ENCODE results near the gene CAPN8.
A peak's percentile ranks its signal among the peaks of the same experiment; 100 is the strongest.

The CAPN8 gene

DNA sequence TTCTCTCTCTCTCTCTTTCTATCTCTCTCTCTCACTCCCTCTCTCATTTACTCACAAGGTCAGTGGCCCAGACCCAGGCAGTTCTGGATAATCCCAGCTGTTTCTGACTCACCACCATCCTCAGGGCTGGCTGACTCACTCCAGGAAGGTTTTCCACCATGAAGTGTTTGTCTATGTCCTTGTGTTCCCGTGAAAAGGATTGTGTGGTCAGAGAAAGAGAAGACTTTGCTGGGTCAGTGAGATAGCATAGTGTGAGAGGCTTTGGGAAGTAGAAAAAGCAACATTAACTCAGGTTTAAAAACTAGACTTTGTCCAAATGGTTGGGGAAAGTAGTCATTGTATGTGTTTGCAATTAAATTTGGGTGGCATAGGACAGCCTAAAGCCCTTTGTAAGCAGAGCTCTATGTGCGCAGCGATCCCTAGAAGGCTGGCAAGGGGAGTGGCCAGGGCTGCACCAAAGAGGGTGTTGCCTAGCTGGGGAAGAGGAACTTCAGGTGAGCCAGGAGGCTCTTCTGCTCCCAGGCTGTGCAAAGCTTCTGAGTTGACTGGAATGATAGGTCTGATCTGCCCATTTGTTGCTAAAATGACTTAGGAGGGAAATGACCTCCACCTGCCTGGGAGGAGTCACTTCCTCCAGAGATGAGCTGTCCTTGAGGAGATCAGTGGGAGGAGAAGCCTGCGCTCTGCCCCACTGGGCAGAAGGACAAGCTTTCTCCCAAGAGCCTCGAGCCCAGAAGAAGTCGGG lies 41.9 kb upstream of the CAPN8 start:
- TF ChIP-seq GATA2 (IDR thresholded peaks at IDR 0.05; ENCODE audit: low read depth, low read length): no peak
- no peak for TF ChIP-seq GATA3 (IDR thresholded peaks at IDR 0.05; ENCODE audit: low read depth, low read length)

DNA sequence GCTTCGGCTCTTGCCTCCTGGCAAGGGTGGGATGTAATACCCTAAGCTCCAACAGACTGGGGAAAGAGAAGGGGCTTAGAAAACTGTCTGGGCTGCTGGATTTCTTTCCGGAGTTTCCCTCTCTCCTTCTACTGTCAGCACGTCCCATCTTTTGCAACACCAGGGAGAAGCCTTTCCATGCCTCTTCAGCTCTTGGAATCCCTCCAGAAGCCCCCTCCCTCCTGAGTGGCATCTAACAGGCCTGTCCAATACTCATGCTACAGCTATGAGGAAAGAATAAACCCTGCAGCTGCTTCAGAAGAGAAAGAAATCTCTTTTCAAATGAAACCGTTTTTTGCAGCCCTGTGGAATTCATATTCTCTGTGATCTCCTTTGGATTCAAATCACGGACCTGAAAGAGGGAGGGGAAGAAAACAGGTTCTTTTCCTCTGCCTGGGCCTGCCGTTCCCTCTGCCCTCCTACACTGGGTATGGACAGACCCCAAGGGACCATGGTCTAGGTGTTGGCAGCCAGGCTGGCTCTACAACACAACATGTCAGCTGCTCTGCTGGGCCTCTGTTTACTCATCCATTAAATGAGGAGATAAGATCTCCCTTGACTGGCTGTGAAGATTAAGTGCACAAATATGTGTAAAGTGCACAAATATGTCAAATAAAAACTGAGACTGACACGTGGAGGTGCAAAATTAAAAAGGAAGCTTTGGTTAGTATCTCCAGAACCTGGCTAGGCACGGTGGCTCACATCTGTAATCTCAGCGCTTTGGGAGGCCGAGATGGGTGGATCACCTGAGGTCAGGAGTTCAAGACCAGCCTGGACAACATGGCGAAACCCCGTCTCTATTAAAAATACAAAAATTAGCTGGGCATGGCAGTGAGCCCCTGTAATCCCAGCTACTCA lies 40.8 kb upstream of the CAPN8 start:
- TF ChIP-seq GATA3 (IDR thresholded peaks at IDR 0.05; ENCODE audit: low read depth, low read length) (no peak; the same call in 1 of the 2 replicates), GATA2 (IDR thresholded peaks at IDR 0.05; ENCODE audit: low read depth, low read length) (peak; percentile 73)

DNA sequence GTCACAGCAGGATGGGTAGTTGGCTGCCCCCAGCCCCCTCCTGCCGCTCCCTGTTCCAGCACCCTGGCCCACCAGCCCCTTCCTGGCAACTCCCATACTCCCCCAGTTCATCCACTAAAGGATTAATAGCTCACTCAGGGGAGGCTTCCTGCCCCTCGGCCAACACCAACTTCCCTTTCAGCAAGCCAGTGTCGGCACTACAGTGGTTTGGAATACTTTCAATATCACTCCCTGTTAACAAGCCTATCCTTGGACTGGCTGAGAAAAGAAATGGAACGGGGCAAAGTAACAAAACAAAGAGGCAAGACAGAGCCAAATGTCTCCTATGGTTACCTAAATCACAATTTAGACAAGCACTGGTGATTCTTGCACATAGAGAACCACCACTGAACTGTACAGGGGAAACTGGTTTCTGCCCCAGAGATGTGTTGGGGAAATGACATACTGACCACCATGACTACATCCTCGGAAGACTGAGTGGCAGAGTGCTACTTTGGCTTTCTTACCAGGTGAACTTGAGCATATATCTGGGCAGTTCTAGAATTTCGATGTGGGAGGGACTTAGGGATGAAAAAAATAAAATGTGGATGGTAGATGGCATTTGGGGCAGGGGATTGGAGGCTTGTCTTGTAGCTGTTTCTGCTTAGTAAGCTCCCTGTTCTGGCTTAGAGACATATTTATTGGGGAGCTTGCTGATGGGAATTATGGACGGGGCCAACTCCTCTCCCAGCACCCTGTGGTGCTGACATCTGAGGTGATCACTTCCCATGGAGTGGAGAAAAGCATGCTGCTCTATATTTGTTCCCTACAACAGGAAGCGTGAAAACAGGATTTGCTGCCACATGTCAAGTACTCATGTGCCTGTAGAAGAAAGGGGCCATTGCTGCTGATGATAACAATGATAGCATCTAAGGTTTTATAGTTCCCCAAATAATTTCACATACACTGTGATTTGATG lies 39.7 kb upstream of the CAPN8 start:
- 0 out of 2 replicates have a peak, but pooled peaks have one; percentile 14 for TF ChIP-seq GATA2 (IDR thresholded peaks at IDR 0.05; ENCODE audit: low read depth, low read length)
- no peak for TF ChIP-seq GATA3 (IDR thresholded peaks at IDR 0.05; ENCODE audit: low read depth, low read length)

DNA sequence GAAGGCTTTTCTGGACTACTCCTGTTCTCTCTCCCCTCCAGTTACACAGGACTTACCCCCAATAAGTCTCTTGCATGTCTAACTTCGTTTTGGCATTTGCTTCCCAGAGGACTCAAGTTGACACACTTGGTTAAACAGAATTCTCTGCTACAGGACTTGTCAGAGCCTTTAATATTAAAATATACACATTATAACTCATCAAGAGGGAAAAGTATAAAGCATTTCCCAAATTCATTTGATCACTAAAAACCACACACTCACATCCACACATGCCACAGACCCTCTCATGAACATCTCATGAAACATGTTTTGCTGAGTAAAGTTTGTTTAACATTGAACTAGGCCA lies 38.1 kb upstream of the CAPN8 start:
- TF ChIP-seq GATA3 (IDR thresholded peaks at IDR 0.05; ENCODE audit: low read depth, low read length): no peak
- TF ChIP-seq GATA2 (IDR thresholded peaks at IDR 0.05; ENCODE audit: low read depth, low read length): no peak

DNA sequence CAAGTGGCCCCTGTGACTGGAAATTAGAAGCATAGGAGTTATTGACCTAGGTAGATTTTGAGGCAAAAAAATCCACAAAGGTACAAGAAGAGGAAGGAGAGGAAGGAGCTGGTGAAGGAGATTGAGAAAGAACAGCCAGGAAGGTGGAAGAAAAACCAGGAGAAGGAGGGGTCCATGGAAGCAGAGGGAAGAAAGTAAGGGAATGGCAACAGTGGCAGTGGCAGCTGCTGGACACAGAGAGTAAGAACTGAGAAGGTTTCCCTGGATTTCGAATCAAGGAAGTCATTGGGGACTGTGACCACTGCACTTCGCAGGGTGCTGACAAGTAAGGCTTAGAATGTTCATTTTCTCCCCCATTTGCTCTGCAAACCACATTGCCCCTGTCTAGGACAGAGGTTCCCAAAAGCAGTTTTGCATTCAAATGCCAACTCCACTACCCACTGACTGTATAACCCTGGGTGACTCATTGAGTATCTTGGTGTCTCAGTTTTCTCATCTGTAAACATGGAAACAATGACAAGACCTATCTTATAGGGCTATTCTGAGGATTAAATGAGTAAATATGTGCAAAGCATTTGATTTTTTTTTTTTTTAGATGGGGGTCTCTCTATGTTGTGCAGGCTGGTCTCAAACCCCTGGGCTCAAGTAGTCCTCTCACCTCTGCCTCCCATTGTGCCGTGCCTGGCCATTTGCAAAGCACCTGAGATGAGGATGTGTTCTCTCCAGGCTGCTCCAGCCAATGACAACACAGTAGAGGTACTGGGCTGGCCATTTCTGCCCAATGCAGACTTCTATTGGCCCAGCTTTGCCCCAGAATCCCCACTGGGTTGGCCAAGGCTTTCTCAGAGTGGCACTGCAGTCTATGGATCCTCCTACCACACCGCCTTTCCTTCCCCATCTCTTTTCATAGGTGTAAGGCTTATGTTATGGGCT lies 37.5 kb upstream of the CAPN8 start:
- TF ChIP-seq GATA3 (IDR thresholded peaks at IDR 0.05; ENCODE audit: low read depth, low read length) (no peak), GATA2 (IDR thresholded peaks at IDR 0.05; ENCODE audit: low read depth, low read length) (no peak)

- TF ChIP-seq GATA3 (IDR thresholded peaks at IDR 0.05; ENCODE audit: low read depth, low read length): no peak
- no peak for TF ChIP-seq GATA2 (IDR thresholded peaks at IDR 0.05; ENCODE audit: low read depth, low read length)
Measured at GRCh38 chr1:223700942-223701637, 35.6 kb upstream of the CAPN8 start.

DNA sequence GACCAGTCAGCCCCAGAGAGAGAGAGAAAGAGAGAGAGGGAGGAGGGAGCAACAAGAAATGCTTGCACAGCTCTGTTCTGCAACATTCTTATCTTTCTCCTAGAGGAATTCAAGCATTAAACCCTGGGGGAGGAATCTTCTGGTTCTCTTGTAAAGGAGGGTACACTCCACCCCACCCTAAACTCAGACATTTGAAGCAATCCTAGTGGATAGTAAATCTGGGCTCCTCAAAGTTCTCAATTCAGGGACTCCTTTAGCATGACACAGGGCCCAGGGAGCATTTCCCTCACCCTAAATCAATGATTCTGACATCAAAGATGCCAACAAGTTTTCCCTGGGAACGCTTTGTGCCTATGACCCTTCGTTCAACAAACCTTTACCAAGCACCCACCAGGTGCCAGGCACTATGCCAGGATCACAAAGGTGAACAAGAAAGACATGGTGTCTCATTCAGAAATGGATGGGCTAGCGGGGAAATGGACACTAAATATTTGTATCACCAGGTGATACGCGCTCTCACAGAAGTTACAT lies 35.0 kb upstream of the CAPN8 start:
- TF ChIP-seq GATA3 (IDR thresholded peaks at IDR 0.05; ENCODE audit: low read depth, low read length) (no peak), GATA2 (IDR thresholded peaks at IDR 0.05; ENCODE audit: low read depth, low read length) (no peak)

GRCh38 chr1:223695941-223696340 lies 30.4 kb upstream of the CAPN8 start:
- TF ChIP-seq GATA3 (IDR thresholded peaks at IDR 0.05; ENCODE audit: low read depth, low read length): no peak
- no peak for TF ChIP-seq GATA2 (IDR thresholded peaks at IDR 0.05; ENCODE audit: low read depth, low read length)

GRCh38 chr1:223695014-223695548 lies 29.6 kb upstream of the CAPN8 start:
- TF ChIP-seq GATA3 (IDR thresholded peaks at IDR 0.05; ENCODE audit: low read depth, low read length) (no peak), GATA2 (IDR thresholded peaks at IDR 0.05; ENCODE audit: low read depth, low read length) (no peak)

- TF ChIP-seq GATA3 (IDR thresholded peaks at IDR 0.05; ENCODE audit: low read depth, low read length): no peak
- no peak for TF ChIP-seq GATA2 (IDR thresholded peaks at IDR 0.05; ENCODE audit: low read depth, low read length)
Measured at GRCh38 chr1:223691121-223691520, 25.6 kb upstream of the CAPN8 start.

DNA sequence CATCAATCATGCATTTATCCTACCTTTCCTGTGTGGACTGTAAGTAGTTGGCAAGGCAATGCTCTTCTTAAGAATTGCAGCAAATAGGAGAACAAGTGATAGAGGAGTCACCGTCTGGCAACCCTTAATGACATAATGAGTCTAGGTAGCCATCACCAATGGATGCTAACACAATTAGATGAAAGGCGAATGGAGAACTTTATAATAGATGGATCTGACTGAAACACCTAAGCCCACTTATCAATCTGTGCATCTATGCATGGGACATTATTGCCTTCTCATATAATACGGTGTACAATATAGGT lies 18.9 kb upstream of the CAPN8 start:
- TF ChIP-seq GATA3 (IDR thresholded peaks at IDR 0.05; ENCODE audit: low read depth, low read length): no peak
- no peak for TF ChIP-seq GATA2 (IDR thresholded peaks at IDR 0.05; ENCODE audit: low read depth, low read length)
